GM18505 (cell line): ENCODE data around the gene CHCHD3.
"Not testable (repeated sequence)": the region's sequence is repeated elsewhere in the genome, so short reads cannot be mapped to it uniquely, and the experiment has no call there.

Experiments
- ATAC-seq: cut with Tn5 transposase; IDR thresholded peaks from one replicate; pipeline ENCODE4 v1.9.1; 2021; ENCODE audit not compliant: unreplicated experiment
- POLR2A ChIP-seq: IDR thresholded peaks from 4 replicates; pipeline ENCODE4 v1.6.1; 2011; ENCODE audit warnings: borderline replicate concordance; ENCODE audit not compliant: insufficient read depth, insufficient read length; ENCODE audit errors: extremely low read depth

Gene CHCHD3

GRCh38 chr7:132935608-132936007 is 146.3 kb downstream of the CHCHD3 start:
- no peak for TF ChIP-seq POLR2A
- ATAC-seq, result no peak

- TF ChIP-seq POLR2A, result no peak
Observed at GRCh38 chr7:132934017-132934416, 147.9 kb downstream of the CHCHD3 start.

GRCh38 chr7:132933072-132933458 is 148.8 kb downstream of the CHCHD3 start:
- ATAC-seq, result no peak
- no peak for TF ChIP-seq POLR2A

More at GRCh38 chr7:132934017-132934416, 147.9 kb downstream of the CHCHD3 start:
- ATAC-seq, result no peak

- TF ChIP-seq POLR2A, result no peak
- ATAC-seq, result no peak
Observed at GRCh38 chr7:132932296-132933071, 149.4 kb downstream of the CHCHD3 start.

GRCh38 chr7:132930881-132931280 is 151.0 kb downstream of the CHCHD3 start:
- no peak for TF ChIP-seq POLR2A
- no peak for ATAC-seq

DNA sequence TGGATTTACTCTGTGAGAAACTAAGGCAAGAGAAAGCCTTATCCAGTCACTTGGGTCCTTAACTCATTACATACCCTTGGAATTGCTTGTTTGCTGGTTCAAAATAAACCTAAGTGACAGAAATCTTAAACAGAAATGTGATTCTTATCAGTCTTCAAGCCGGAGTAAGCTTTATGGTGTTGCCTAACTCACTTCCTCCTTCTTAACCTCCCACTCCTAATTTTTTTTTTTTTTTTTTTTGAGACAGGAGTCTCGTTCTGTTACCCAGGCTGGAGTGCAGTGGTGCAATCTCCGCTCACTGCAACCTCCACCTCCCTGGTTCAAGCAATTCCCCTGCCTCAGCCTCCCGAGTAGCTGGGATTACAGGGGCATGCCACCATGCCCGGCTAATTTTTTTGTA is 151.9 kb downstream of the CHCHD3 start:
- not testable (repeated sequence) for ATAC-seq

DNA sequence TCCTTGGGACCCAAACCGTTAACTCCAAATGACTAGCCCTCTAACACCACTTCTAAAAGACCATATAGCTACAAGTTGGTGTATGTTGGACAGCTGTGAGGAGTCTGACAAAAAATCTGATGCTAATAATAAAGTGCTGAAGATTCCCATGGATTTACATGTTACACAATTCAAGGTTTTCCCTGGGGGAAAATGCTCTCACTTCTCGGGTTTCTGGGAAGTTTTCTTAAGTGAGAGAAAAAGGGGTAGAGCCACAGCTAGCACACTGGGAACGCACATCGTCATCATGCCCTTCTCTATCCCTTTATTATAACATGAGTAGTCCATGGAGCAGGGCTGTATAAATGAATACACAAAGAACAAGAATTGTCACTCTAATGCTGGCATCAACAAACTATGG is 162.1 kb downstream of the CHCHD3 start:
- TF ChIP-seq POLR2A, result no peak
- no peak for ATAC-seq

- no peak for ATAC-seq
- TF ChIP-seq POLR2A, result no peak
Observed at GRCh38 chr7:132915647-132916046, 166.2 kb downstream of the CHCHD3 start.

- TF ChIP-seq POLR2A, result no peak
- ATAC-seq, result no peak
Observed at GRCh38 chr7:132910657-132911056, 171.2 kb downstream of the CHCHD3 start.

- no peak for TF ChIP-seq POLR2A
Observed at GRCh38 chr7:132907380-132907940, 174.4 kb downstream of the CHCHD3 start.

GRCh38 chr7:132906193-132906835 is 175.6 kb downstream of the CHCHD3 start:
- TF ChIP-seq POLR2A, result no peak
- no peak for ATAC-seq

More at GRCh38 chr7:132907380-132907940, 174.4 kb downstream of the CHCHD3 start:
- ATAC-seq, result no peak

GRCh38 chr7:132905136-132905535 is 176.8 kb downstream of the CHCHD3 start:
- ATAC-seq, result not testable (repeated sequence)

- no peak for ATAC-seq
Observed at GRCh38 chr7:132904209-132904608, 177.7 kb downstream of the CHCHD3 start.

GRCh38 chr7:132902294-132902693 is 179.6 kb downstream of the CHCHD3 start:
- not testable (repeated sequence) for ATAC-seq

More at GRCh38 chr7:132904209-132904608, 177.7 kb downstream of the CHCHD3 start:
- TF ChIP-seq POLR2A, result no peak
